ENCODE results near the gene ATP8B4.

Gene ATP8B4

GRCh38 chr15:49868348-49868747, 250.7 kb downstream of the ATP8B4 start:
- no peak for TF ChIP-seq ZNF274 (IDR thresholded peaks at IDR 0.05; ENCODE audit: low read depth, low read length)
- H3K4me3 ChIP-seq (ENCODE audit: low read length) = no peak overlapping the region

DNA sequence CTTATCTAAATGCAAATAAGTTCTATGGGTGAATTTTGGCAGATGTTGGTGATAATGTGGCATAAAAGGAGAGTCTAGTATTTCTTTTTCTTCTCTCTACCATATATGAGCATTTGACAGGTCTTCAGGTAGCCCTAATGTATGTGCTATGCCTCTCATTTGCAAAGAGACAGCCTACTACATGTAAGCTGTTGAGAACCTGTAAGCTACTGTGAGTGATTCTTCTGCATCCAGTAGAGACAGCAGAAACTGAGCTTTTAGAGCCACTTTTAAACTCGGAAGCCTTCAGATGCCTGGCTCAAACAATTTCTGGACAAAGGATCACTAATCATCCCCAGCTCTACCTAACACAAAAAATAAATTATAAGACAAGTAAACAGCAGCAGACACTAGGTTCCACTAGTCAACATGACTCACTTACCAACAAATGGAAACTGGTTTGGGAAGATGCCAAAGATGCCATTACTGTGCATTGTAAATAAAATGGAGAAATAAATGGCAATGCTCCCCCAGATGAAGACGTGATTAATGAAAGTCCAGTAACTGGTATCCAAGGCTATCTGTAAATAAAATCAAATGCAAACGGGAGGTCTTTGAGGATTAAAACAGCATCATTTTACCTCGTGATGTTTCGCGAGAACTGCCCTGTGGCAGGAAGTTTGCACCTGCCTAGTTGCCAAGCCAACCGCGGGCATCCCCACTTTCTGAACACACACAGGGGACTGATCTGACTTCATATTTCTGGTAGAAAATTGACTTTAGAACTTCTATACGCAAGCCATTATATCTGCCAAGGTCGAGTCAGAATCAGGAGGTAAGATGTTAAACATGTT, 252.9 kb downstream of the ATP8B4 start:
- H3K4me3 ChIP-seq (ENCODE audit: low read length) = no peak overlapping the region
- no peak for TF ChIP-seq ZNF274 (IDR thresholded peaks at IDR 0.05; ENCODE audit: low read depth, low read length)

GRCh38 chr15:49864251-49864650, 254.8 kb downstream of the ATP8B4 start:
- no peak overlapping the region for H3K4me3 ChIP-seq (ENCODE audit: low read length)
- no peak for TF ChIP-seq ZNF274 (IDR thresholded peaks at IDR 0.05; ENCODE audit: low read depth, low read length)

DNA sequence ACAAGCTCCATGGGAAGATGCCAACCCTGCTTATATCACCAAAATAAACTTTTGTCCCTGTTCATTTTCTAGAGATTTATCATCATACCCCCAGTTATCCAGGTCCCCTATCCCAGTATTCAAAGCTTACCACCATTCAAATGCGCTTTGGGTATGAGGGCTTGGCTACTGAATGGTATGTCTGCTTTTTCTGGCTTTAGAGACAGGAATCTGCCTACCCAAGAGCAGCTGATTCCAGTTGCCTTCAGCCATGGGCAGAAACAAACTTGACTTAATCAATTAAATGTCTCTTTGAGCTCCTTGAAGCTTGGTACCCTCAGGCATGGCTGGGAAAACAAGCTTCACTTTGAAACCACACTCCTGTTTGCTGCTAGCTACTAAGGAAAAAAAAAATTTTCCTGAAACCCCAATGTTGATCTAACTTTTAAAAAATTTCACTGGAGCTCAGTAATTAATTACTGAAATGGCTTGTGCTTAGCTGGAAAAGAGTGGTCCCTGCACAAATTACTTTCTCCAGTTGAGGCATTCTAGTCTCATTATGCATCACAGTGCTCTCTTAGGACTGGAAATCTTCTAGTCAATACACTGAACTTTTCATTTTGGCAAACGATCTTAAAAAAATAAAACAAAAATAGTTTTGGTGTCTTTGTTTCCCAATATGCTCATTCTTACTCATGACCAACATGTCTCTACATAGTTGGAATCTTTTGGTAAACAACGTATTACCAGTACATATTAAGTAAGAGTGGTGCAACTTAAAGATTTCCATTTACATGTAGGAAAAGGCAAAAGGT, 255.4 kb downstream of the ATP8B4 start:
- H3K4me3 ChIP-seq (ENCODE audit: low read length) = no peak overlapping the region
- TF ChIP-seq ZNF274 (IDR thresholded peaks at IDR 0.05; ENCODE audit: low read depth, low read length) = no peak

- H3K4me3 ChIP-seq (ENCODE audit: low read length) = no peak overlapping the region
- TF ChIP-seq ZNF274 (IDR thresholded peaks at IDR 0.05; ENCODE audit: low read depth, low read length) = no peak
Measured at GRCh38 chr15:49860101-49860500, 258.9 kb downstream of the ATP8B4 start.

DNA sequence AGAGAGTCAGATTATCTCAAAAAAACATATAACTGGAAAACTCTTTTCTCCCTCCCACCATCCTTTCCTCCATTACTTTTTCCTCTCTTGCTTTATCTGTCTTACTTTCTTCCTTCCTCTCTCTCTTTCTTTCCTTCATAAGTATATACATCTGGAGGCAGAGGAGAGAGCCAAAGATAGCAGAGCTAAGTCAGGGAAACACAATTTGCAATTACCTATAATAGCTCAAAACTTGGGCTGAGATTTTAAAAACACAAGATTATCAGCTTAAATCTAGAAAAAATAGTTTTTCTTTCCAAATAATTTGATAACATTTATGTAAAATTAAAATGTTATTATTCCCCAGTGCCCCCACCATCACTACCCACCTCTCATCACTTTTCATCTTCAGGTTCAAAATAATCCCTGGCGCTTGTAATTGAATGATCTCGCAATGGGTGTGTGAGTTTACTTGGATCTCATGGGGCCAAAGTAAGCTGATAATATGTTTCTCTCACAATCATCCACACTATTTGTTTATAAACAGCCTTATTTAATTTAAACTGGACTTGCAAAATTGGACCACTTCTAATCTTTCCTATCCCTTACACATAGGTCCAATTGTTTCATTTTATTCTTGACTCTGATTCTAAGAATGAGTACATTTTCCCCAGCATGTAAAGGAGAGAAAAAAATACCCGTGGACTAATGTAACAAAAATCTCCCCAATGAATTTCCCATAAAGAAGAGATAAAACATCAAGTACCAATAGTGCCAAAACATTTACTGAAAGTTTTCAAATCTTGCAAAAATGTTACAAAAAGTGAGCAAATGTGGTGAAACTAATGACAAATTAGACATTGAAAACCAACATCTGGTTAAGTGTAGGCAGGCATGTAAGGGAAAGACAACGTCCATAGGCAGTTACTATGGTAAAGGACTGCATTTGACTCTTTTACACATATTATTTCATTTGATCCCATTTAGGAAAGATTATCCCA, 261.2 kb downstream of the ATP8B4 start:
- TF ChIP-seq ZNF274 (IDR thresholded peaks at IDR 0.05; ENCODE audit: low read depth, low read length) = no peak
- H3K4me3 ChIP-seq (ENCODE audit: low read length) = no peak overlapping the region

DNA sequence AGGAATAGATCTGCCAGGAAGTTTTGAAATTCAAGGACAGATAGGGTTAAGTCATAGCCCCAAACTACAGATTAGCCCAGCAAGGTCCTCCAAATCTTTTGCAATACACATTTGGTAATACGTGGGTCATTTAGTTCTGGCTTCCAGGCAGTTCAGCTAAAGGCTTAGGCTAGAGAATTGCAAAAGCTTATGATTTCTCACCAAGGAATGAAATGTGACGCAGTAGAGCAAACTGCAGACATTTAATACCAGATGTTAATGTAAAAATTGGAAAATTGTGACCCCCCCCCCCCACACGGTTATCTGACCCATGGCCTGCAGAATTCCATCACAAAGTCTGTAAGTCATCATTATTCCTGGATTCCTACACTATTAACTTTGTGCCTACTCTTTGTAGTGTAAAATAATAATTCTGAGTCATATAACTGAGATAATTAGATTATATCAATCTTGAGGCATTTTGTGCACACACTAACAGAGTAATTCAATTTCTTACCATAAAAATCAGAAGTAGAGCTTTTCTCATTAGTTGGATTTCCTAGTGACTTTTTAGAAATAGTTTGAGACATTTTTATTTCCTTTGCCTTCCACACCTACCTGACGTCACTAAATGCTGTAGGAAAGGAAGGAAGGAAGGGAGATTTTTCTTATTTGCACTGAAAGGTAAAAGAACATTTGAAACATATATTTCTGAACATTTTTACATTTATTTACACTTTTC, 263.0 kb downstream of the ATP8B4 start:
- no peak for TF ChIP-seq ZNF274 (IDR thresholded peaks at IDR 0.05; ENCODE audit: low read depth, low read length)

GRCh38 chr15:49852756-49853155, 266.3 kb downstream of the ATP8B4 start:
- no peak overlapping the region for H3K4me3 ChIP-seq (ENCODE audit: low read length)
- TF ChIP-seq ZNF274 (IDR thresholded peaks at IDR 0.05; ENCODE audit: low read depth, low read length) = no peak

More for the DNA sequence above, 263.0 kb downstream of the ATP8B4 start:
- no peak overlapping the region for H3K4me3 ChIP-seq (ENCODE audit: low read length)

- TF ChIP-seq ZNF274 (IDR thresholded peaks at IDR 0.05; ENCODE audit: low read depth, low read length) = no peak
- no peak overlapping the region for H3K4me3 ChIP-seq (ENCODE audit: low read length)
Measured at GRCh38 chr15:49848807-49849206, 270.2 kb downstream of the ATP8B4 start.

GRCh38 chr15:49848282-49848724, 270.7 kb downstream of the ATP8B4 start:
- TF ChIP-seq ZNF274 (IDR thresholded peaks at IDR 0.05; ENCODE audit: low read depth, low read length) = no peak
- no peak overlapping the region for H3K4me3 ChIP-seq (ENCODE audit: low read length)

DNA sequence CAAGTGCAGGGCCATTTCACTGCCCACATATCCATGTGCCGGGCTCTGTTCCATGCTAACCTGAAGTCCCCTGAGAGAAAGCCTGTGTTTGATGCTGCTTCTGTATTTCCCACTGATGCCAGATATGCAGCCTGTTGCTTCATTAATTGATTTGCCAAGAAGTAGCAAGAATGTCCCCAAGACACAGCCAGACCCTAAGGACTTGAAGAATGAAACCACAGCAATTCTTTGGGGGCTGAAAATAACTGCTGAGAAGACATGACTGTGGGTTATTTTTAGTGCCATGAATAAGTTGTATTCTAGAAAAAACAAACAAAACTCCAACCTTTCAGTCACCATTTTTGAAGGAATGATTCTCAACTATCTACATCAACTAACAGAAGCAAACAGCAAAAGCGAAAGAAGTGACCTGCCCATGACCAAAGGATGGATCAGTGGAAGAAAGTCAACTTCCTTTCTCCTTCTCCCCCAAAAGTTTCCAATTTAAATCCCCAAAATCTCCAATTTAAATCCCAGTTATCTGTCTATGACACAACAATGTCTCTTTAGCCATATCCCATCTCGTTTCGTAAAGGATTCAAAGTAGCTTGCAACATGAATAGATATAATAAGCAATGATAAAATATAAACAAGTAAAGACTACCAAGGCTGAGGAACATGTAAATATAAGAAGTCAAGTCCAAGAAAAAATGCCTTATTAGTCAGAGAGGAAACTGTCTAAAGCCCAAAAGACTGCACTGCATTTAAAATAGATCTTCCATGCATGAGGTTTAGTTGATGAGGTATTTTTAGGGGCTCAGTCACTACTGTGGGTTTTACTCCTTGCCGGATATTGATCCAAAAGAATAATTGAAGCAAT, 271.4 kb downstream of the ATP8B4 start:
- H3K4me3 ChIP-seq (ENCODE audit: low read length) = no peak overlapping the region
- TF ChIP-seq ZNF274 (IDR thresholded peaks at IDR 0.05; ENCODE audit: low read depth, low read length) = no peak

DNA sequence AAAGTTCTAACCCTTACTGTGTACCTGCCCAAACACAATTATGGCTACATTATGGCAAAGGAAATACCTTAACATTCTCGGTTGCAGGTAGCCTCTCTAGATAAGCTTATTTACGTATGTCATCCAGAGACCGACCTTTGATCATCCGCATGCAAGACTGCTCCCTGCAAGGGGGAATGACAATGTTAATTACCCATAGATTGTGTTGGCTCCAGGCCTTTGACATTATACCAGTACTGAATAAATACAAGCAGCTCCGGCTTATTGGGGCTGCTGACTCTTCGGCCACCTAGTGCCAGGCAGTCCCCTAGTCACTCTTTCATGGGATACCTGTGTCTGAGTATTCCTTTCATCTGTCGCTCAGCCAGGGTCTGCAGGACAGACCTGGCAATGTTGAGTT, 274.6 kb downstream of the ATP8B4 start:
- TF ChIP-seq ZNF274 (IDR thresholded peaks at IDR 0.05; ENCODE audit: low read depth, low read length) = no peak
- no peak overlapping the region for H3K4me3 ChIP-seq (ENCODE audit: low read length)
